Upper lobe of right lung (tissue), 1 donor: ENCODE measurements around the gene CD8B2. TPM values are rescaled to one million over a fixed set of nuclear protein-coding genes. Genes with fewer than 3 reads are reported as not detected.
A peak's percentile ranks its signal among the peaks of the same experiment; 100 is the strongest.
"Not testable (repeated sequence)": the region's sequence is repeated elsewhere in the genome, so short reads cannot be mapped to it uniquely, and the experiment has no call there.

ENCODE experiments used
- ATAC-seq: fragments of 200-7000 bp; cut with Tn5 transposase; one replicate; pipeline ENCODE4 v1.9.1; 2020; ENCODE audit warnings: mild to moderate bottlenecking, moderate library complexity
- DNase-seq: peaks from one replicate; pipeline ENCODE4 v3.0.0-alpha.2; 2020
- H3K27ac ChIP-seq: fragments of 200-600 bp; one replicate; pipeline ENCODE4 v1.8.0; 2022
- H3K27me3 ChIP-seq: fragments of 200-600 bp; one replicate; pipeline ENCODE4 v1.8.0; 2022; ENCODE audit warnings: mild to moderate bottlenecking
- H3K36me3 ChIP-seq: fragments of 200-600 bp; one replicate; pipeline ENCODE4 v1.8.0; 2022
- H3K4me1 ChIP-seq: fragments of 200-600 bp; one replicate; pipeline ENCODE4 v1.8.0; 2022
- H3K4me3 ChIP-seq: fragments of 200-600 bp; one replicate; pipeline ENCODE4 v1.8.0; 2022; ENCODE audit warnings: mild to moderate bottlenecking
- H3K9me3 ChIP-seq: fragments of 200-600 bp; one replicate; pipeline ENCODE4 v1.8.0; 2022
- intact Hi-C: fragments of 100-400 bp; cut with DNase I; formaldehyde crosslinking; loops from one replicate; pipeline ENCODE4 v1.11.0; 2022
- total RNA-seq: library from RNA; stranded (reverse); fragmentation: NEBNext Ultra II Directional; extraction: Animal tissue kit (Norgen Biotek cat#: 25700); gene quantifications from one replicate; pipeline ENCODE4 v1.2.1, GENCODE V29; 2021
- TF ChIP-seq, protein P1 (sequence below): fragments of 200-600 bp; IDR thresholded peaks from one replicate; pipeline ENCODE4 v1.8.0; 2022; ENCODE audit warnings: antibody characterized with exemption
- donor health status: DM: no; HTN: yes; CAD: no; lungs with severe emphysema.

CD8B2 gene
- total RNA-seq, 1 donor from 2014 or later: not detected

DNA sequence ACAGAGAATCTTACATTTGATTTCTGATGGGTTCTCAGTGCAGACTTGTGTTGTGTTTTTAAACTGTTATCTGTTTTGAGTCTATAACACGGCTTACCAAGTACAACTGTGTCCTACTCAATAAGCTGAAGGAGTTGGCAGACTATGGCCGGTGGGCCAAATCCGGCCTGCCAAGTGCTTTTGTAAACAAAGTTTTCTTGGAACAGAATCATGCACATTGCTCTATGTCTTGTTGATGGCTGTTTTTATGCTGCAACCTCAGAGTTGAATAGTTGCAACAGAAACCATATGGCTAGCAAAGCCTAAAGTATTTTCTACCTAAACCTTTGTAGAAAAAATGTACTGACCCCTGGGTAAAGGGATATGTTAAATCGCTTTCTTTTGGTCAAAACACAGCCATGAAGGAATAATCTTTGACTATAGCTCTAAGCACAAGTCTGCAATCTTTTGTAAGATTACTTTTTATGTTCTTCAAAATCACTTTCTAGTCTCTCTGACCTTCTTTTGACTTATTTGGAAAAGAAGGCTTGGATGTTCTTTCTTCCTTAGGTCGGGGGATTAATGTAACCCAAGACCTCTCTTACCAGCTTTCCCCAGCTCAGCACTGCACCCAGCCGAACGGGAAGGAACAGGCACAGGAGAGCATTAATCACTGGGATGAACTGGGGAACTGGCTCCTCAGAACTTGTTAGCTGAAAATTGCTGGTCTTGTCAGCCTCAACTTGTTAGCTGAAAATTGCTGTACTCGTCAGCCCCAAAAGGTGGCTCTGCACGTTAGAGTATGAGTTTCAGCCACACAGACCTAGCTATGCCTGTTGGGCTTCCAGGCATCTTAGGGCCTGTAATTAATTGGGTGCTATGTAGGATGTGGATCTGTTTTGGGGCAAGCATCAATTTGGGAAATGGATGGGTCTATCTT lies 75.4 kb downstream of the CD8B2 start:
- peak; percentile 31 for ATAC-seq
- TF ChIP-seq, protein P1, sequence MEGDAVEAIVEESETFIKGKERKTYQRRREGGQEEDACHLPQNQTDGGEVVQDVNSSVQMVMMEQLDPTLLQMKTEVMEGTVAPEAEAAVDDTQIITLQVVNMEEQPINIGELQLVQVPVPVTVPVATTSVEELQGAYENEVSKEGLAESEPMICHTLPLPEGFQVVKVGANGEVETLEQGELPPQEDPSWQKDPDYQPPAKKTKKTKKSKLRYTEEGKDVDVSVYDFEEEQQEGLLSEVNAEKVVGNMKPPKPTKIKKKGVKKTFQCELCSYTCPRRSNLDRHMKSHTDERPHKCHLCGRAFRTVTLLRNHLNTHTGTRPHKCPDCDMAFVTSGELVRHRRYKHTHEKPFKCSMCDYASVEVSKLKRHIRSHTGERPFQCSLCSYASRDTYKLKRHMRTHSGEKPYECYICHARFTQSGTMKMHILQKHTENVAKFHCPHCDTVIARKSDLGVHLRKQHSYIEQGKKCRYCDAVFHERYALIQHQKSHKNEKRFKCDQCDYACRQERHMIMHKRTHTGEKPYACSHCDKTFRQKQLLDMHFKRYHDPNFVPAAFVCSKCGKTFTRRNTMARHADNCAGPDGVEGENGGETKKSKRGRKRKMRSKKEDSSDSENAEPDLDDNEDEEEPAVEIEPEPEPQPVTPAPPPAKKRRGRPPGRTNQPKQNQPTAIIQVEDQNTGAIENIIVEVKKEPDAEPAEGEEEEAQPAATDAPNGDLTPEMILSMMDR: no peak
- Histone ChIP-seq H3K4me1 (peaks cover 7% of the 10 kb centered on the region), H3K9me3 (no peaks in the 10 kb centered on the region), H3K4me3 (no peak overlapping the region), H3K27me3 (no peaks in the 10 kb centered on the region), H3K27ac (no peak overlapping the region), H3K36me3 (no peaks in the 10 kb centered on the region)
- intact Hi-C loops: no loop called here
- DNase-seq: no peak

- DNase-seq (no peak), ATAC-seq (no peak)
- Histone ChIP-seq H3K27me3 (no peaks in the 10 kb centered on the region), H3K4me3 (no peak overlapping the region), H3K36me3 (no peaks in the 10 kb centered on the region), H3K9me3 (no peaks in the 10 kb centered on the region), H3K4me1 (peaks cover 7% of the 10 kb centered on the region), H3K27ac (no peak overlapping the region)
- intact Hi-C loops: no loop called here
- TF ChIP-seq, protein P1: no peak
Measured at GRCh38 chr2:106563195-106563594, 76.0 kb downstream of the CD8B2 start.

DNA sequence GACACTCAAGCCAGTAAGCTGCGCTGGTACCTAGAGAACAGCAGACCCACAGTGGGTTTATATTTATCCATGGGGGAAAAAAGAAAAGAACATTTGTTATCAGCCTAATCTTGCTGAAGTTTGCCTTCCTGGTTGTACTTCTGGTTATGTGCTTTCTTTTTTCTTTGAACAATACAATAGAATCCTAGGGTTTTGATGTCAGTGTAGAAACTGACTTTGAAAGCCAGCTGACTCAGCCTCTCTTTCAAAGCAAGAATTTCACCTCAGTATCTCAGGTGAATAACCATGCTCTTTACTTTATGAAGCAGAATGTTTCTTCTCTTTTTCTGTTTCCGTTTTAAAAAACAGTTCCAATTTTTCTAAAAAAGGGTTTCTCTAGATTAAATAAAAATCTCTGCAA lies 78.4 kb downstream of the CD8B2 start:
- H3K27ac ChIP-seq: no peak overlapping the region
- TF ChIP-seq, protein P1: no peak
- no peak overlapping the region for H3K4me3 ChIP-seq
- intact Hi-C loops: no loop called here
- no peaks in the 10 kb centered on the region for H3K9me3 ChIP-seq
- H3K27me3 ChIP-seq: no peaks in the 10 kb centered on the region
- ATAC-seq (no peak), DNase-seq (no peak)
- peaks cover 7% of the 10 kb centered on the region for H3K4me1 ChIP-seq
- H3K36me3 ChIP-seq: no peaks in the 10 kb centered on the region

GRCh38 chr2:106566050-106566449 lies 78.9 kb downstream of the CD8B2 start:
- TF ChIP-seq, protein P1: no peak
- Histone ChIP-seq H3K36me3 (no peaks in the 10 kb centered on the region), H3K4me1 (peaks cover 7% of the 10 kb centered on the region), H3K4me3 (no peak overlapping the region), H3K9me3 (no peaks in the 10 kb centered on the region), H3K27me3 (no peaks in the 10 kb centered on the region), H3K27ac (no peak overlapping the region)
- DNase-seq (no peak), ATAC-seq (no peak)
- intact Hi-C loops: no loop called here

GRCh38 chr2:106566484-106566883 lies 79.3 kb downstream of the CD8B2 start:
- H3K9me3 ChIP-seq, H3K4me1 ChIP-seq, intact Hi-C loops, ATAC-seq, DNase-seq, H3K27ac ChIP-seq, H3K4me3 ChIP-seq, H3K27me3 ChIP-seq, H3K36me3 ChIP-seq: not testable (repeated sequence)

GRCh38 chr2:106570316-106570715 lies 83.2 kb downstream of the CD8B2 start:
- TF ChIP-seq, protein P1: no peak
- no peak overlapping the region for H3K4me3 ChIP-seq
- intact Hi-C loops: no loop called here
- no peaks in the 10 kb centered on the region for H3K4me1 ChIP-seq
- DNase-seq: no peak
- no peaks in the 10 kb centered on the region for H3K27me3 ChIP-seq
- no peaks in the 10 kb centered on the region for H3K9me3 ChIP-seq
- ATAC-seq: no peak
- H3K36me3 ChIP-seq: no peaks in the 10 kb centered on the region
- no peak overlapping the region for H3K27ac ChIP-seq

Other genes starting within 250 kb of the CD8B2 start
- gene RGPD3, start 19.0 kb upstream of the CD8B2 start, total RNA-seq: 0.12 TPM